HL-60 (cell line): Measurements from ENCODE around the gene PLSCR3.

Experiments
- DNase-seq, 2 experiments: peaks; one replicate each; pipeline ENCODE4 v3.0.0-alpha.2; 2010 to 2020; ENCODE audit warnings: low read depth in 1 of 2, low spot score in 1 of 2
- H3K27ac ChIP-seq: fragments of 250-450 bp; sonication (Bioruptor Pico); replicated peaks from 2 replicates; pipeline ENCODE4 v1.5.1; 2020; ENCODE audit warnings: mild to moderate bottlenecking, moderate library complexity
- H3K27me3 ChIP-seq: fragments of 250-450 bp; sonication (Bioruptor Pico); 2 replicates; pipeline ENCODE4 v1.5.1; 2021; ENCODE audit warnings: mild to moderate bottlenecking, moderate library complexity; ENCODE audit not compliant: insufficient read depth, poor library complexity, severe bottlenecking
- H3K4me3 ChIP-seq: replicated peaks from 2 replicates; pipeline ENCODE4 v1.5.1; 2011; ENCODE audit warnings: mild to moderate bottlenecking, control low read depth, low read length; ENCODE audit not compliant: insufficient read depth
- GABPA ChIP-seq: IDR thresholded peaks from 2 replicates; pipeline ENCODE4 v1.6.1; 2012; ENCODE audit warnings: low read depth
- POLR2AphosphoS5 ChIP-seq: IDR thresholded peaks from 2 replicates; pipeline ENCODE4 v1.6.1; 2012; ENCODE audit warnings: low read depth
- SPI1 ChIP-seq: IDR thresholded peaks from 2 replicates; pipeline ENCODE4 v1.6.1; 2012; ENCODE audit warnings: low read depth, mild to moderate bottlenecking, borderline replicate concordance
- TF ChIP-seq, protein P1 (sequence below): IDR thresholded peaks from one replicate; pipeline ENCODE4 v1.5.1; 2011; ENCODE audit warnings: low read length, control low read depth, inconsistent platforms; ENCODE audit not compliant: insufficient read depth
- TF ChIP-seq, protein P2 (sequence below): IDR thresholded peaks from 2 replicates; pipeline ENCODE4 v1.6.1; 2012; ENCODE audit warnings: low read depth; ENCODE audit not compliant: insufficient replicate concordance

The PLSCR3 gene

DNA sequence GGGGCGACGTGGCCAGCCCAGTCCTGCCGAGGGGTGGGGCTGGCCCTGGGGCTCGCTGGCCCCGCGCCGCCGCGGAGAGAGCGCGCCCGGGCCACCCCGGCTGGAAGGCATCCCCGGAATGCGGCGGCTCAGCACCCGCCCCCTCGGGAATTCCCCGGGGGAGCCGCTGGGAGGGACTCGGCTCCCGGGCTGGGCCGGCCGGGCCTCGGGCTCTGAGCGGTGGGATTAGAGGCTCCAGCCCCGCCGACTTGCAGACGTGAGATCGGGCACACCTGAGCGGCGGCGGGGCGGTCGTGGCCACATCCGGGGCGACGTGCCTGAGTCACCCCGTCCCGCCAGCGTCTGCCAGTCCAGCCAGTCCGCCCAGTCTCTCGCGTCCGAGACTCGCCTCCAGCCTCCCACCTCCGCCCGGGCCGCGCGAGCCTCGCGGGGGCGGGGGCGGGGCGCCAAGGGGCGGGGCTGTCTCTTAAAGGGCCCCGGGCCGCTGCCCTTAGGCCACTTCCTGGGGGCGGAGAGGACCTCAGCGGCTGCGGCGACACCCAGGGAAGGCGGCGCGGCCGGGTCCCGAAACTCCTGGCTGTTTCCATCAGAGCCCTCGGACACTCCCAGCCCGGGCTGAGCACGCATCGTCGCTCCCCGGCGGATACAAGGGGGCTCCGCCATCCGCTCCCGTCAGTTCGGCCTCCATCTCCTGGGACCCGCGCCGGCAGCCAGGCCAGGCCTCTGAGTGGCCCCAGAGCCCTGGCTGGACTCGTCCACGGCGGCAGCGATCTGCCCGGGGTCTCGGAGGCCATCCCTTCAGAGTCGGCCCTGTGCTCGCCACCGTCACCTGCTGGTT lies 42.4 kb downstream of the PLSCR3 start, which contains the start of gene KCTD11:
KCTD11 (plus strand) TSS at position 498 of the 838 bp plus-strand sequence.
- no peak within 1 kb of the TSS for H3K4me3 ChIP-seq

DNA sequence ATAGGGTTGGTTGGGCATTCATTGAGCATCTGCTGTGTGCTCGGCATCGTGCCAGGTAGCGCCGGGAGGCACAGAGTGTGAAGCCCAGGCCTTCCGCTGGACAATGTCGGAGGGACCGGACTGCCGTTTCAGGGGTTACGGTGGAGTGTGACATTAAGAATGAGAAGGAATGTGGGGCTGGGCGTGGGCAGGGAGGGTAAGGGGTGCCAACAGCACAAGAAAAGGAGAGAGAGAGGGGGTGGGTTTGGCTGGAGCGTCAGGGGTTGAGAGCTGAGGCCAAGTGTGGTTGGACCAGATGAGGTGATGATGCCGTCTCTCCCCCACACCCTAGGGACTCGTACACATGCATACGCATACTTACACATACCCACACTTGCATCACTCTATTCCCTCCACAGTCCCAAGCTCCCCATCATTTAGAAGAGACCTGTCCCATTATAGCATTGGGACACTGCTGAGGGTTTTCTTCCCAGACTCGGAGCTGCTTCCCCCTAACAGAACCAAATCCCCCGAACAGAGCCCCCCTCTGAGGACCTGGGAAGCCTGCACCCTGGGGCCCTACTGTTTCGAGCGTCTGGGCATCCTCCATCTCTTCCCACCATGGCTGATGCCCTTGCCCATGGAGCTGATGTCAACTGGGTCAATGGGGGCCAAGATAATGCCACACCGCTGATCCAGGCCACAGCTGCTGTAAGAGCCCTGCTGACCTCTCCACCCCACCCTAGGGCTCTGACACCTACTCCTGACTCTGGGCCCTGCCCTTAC lies 45.7 kb downstream of the PLSCR3 start:
- H3K4me3 ChIP-seq = no peak overlapping the region

More for the DNA sequence above, 42.4 kb downstream of the PLSCR3 start, which contains the start of gene KCTD11:
- no peak for DNase-seq
- H3K27ac ChIP-seq = no peak within 1 kb of the TSS
- H3K27me3 ChIP-seq = no peaks in the 10 kb centered on the region
- no peak for TF ChIP-seq SPI1
- TF ChIP-seq, protein P1, sequence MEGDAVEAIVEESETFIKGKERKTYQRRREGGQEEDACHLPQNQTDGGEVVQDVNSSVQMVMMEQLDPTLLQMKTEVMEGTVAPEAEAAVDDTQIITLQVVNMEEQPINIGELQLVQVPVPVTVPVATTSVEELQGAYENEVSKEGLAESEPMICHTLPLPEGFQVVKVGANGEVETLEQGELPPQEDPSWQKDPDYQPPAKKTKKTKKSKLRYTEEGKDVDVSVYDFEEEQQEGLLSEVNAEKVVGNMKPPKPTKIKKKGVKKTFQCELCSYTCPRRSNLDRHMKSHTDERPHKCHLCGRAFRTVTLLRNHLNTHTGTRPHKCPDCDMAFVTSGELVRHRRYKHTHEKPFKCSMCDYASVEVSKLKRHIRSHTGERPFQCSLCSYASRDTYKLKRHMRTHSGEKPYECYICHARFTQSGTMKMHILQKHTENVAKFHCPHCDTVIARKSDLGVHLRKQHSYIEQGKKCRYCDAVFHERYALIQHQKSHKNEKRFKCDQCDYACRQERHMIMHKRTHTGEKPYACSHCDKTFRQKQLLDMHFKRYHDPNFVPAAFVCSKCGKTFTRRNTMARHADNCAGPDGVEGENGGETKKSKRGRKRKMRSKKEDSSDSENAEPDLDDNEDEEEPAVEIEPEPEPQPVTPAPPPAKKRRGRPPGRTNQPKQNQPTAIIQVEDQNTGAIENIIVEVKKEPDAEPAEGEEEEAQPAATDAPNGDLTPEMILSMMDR = no peak
- no peak for TF ChIP-seq POLR2AphosphoS5
- TF ChIP-seq, protein P2, sequence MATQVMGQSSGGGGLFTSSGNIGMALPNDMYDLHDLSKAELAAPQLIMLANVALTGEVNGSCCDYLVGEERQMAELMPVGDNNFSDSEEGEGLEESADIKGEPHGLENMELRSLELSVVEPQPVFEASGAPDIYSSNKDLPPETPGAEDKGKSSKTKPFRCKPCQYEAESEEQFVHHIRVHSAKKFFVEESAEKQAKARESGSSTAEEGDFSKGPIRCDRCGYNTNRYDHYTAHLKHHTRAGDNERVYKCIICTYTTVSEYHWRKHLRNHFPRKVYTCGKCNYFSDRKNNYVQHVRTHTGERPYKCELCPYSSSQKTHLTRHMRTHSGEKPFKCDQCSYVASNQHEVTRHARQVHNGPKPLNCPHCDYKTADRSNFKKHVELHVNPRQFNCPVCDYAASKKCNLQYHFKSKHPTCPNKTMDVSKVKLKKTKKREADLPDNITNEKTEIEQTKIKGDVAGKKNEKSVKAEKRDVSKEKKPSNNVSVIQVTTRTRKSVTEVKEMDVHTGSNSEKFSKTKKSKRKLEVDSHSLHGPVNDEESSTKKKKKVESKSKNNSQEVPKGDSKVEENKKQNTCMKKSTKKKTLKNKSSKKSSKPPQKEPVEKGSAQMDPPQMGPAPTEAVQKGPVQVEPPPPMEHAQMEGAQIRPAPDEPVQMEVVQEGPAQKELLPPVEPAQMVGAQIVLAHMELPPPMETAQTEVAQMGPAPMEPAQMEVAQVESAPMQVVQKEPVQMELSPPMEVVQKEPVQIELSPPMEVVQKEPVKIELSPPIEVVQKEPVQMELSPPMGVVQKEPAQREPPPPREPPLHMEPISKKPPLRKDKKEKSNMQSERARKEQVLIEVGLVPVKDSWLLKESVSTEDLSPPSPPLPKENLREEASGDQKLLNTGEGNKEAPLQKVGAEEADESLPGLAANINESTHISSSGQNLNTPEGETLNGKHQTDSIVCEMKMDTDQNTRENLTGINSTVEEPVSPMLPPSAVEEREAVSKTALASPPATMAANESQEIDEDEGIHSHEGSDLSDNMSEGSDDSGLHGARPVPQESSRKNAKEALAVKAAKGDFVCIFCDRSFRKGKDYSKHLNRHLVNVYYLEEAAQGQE = no peak
- TF ChIP-seq GABPA = no peak

More for the DNA sequence above, 45.7 kb downstream of the PLSCR3 start:
- Histone ChIP-seq H3K27ac (no peak overlapping the region), H3K27me3 (no peaks in the 10 kb centered on the region)
- no peak for DNase-seq
- TF ChIP-seq GABPA (no peak), SPI1 (no peak), POLR2AphosphoS5 (no peak)
- TF ChIP-seq, protein P2 = no peak
- TF ChIP-seq, protein P1 = no peak
